Mesodermal cell (in vitro differentiated cells): ENCODE results near the gene SNRPD3. TPM values are rescaled to one million over a fixed set of nuclear protein-coding genes. Genes with fewer than 3 reads are reported as not detected.

Experiments used
- H3K27ac ChIP-seq: 2 replicates; pipeline ENCODE4 v1.7.0; 2013; ENCODE audit warnings: mild to moderate bottlenecking, low read depth, low read length, moderate library complexity; ENCODE audit not compliant: severe bottlenecking
- H3K36me3 ChIP-seq: 2 replicates; pipeline ENCODE4 v1.7.1; 2013; ENCODE audit warnings: mild to moderate bottlenecking, low read length, moderate library complexity; ENCODE audit not compliant: control insufficient read depth, insufficient read depth
- H3K4me1 ChIP-seq: one replicate; pipeline ENCODE4 v1.7.1; 2013; ENCODE audit warnings: mild to moderate bottlenecking, low read length; ENCODE audit not compliant: insufficient read depth, control insufficient read depth, poor library complexity, severe bottlenecking
- H3K4me3 ChIP-seq: 2 replicates; pipeline ENCODE4 v1.7.0; 2013; ENCODE audit warnings: low read length, control low read depth, mild to moderate bottlenecking; ENCODE audit not compliant: insufficient read depth, poor library complexity, severe bottlenecking; ENCODE audit errors: extremely low read depth
- H3K9me3 ChIP-seq: 2 replicates; pipeline ENCODE4 v1.7.1; 2013; ENCODE audit warnings: mild to moderate bottlenecking, low read length, moderate library complexity; ENCODE audit not compliant: control insufficient read depth
- WGBS, 2 experiments: methylation state at CpG; one replicate each; pipeline ENCODE4 v1.1.5; 2013; ENCODE audit warnings: missing lambda C conversion rate in 2 of 2; ENCODE audit not compliant: insufficient coverage in 2 of 2; 5-methylcytosine and 5-hydroxymethylcytosine counted together
- polyA plus RNA-seq, 2 experiments: library from polyadenylated mRNA; stranded (reverse); fragments of 50-300 nt; gene quantifications; one replicate each; pipeline ENCODE4 v1.2.3, GENCODE V29; 2013

The SNRPD3 gene
- polyA plus RNA-seq (2013, experiment 1 of 2): 166 TPM
- polyA plus RNA-seq (2013, experiment 2 of 2): 174 TPM

- Histone ChIP-seq H3K36me3 (peaks cover 49% of the 10 kb centered on the region), H3K9me3 (no peaks in the 10 kb centered on the region), H3K4me1 (peaks cover 24% of the 10 kb centered on the region), H3K27ac (peak within 1 kb of the TSS; percentile 91), H3K4me3 (peak within 1 kb of the TSS; percentile 94)
- 0% methylated on average over 44 to 54 of the region's 59 CpGs for WGBS, 2 experiments
Measured at GRCh38 chr22:24555165-24556039, at the start of gene SNRPD3. Gene SNRPD3 (plus strand): TSS chr22:24555999. CDS start chr22:24557675, 1,676 bp downstream.

GRCh38 chr22:24506802-24507438 is 48.9 kb upstream of the SNRPD3 start:
- no peak overlapping the region for H3K4me3 ChIP-seq

GRCh38 chr22:24507716-24508115 is 48.1 kb upstream of the SNRPD3 start:
- no peak overlapping the region for H3K27ac ChIP-seq
- H3K4me1 ChIP-seq: peaks cover 19% of the 10 kb centered on the region
- H3K9me3 ChIP-seq: no peaks in the 10 kb centered on the region
- H3K36me3 ChIP-seq: no peaks in the 10 kb centered on the region
- no peak overlapping the region for H3K4me3 ChIP-seq
- 32 to 61% methylated on average over 2 of the region's 7 CpGs for WGBS, 2 experiments

More at GRCh38 chr22:24506802-24507438, 48.9 kb upstream of the SNRPD3 start:
- WGBS, 2 experiments: 59 to 70% methylated on average over 3 to 4 of the region's 6 CpGs
- H3K27ac ChIP-seq: peak overlapping the region; percentile 25
- peaks cover 20% of the 10 kb centered on the region for H3K4me1 ChIP-seq
- no peaks in the 10 kb centered on the region for H3K9me3 ChIP-seq
- no peaks in the 10 kb centered on the region for H3K36me3 ChIP-seq

GRCh38 chr22:24510637-24511625 is 44.9 kb upstream of the SNRPD3 start:
- WGBS, 2 experiments: 71 to 78% methylated on average over 6 to 8 of the region's 10 CpGs
- Histone ChIP-seq H3K4me3 (no peak overlapping the region), H3K9me3 (no peaks in the 10 kb centered on the region)

GRCh38 chr22:24512043-24512442 is 43.8 kb upstream of the SNRPD3 start:
- Histone ChIP-seq H3K27ac (no peak overlapping the region), H3K9me3 (no peaks in the 10 kb centered on the region), H3K36me3 (no peaks in the 10 kb centered on the region), H3K4me3 (no peak overlapping the region), H3K4me1 (peaks cover 16% of the 10 kb centered on the region)
- 90 to 92% methylated on average over 2 of the region's 3 CpGs for WGBS, 2 experiments

More at GRCh38 chr22:24510637-24511625, 44.9 kb upstream of the SNRPD3 start:
- no peak overlapping the region for H3K27ac ChIP-seq
- no peaks in the 10 kb centered on the region for H3K36me3 ChIP-seq
- peaks cover 18% of the 10 kb centered on the region for H3K4me1 ChIP-seq

- Histone ChIP-seq H3K4me1 (peaks cover 7% of the 10 kb centered on the region), H3K9me3 (no peaks in the 10 kb centered on the region), H3K4me3 (no peak overlapping the region), H3K27ac (no peak overlapping the region), H3K36me3 (no peaks in the 10 kb centered on the region)
- WGBS, 2 experiments: 94 to 97% methylated on average over 4 to 6 of the region's 9 CpGs
Measured at GRCh38 chr22:24513378-24514240, 42.2 kb upstream of the SNRPD3 start.

- no peaks in the 10 kb centered on the region for H3K9me3 ChIP-seq
- 88 to 94% methylated on average over 10 to 14 of the region's 14 CpGs for WGBS, 2 experiments
- H3K27ac ChIP-seq: no peak overlapping the region
- H3K36me3 ChIP-seq: no peaks in the 10 kb centered on the region
- peaks cover 7% of the 10 kb centered on the region for H3K4me1 ChIP-seq
- no peak overlapping the region for H3K4me3 ChIP-seq
Measured at GRCh38 chr22:24514241-24515026, 41.4 kb upstream of the SNRPD3 start.

- WGBS, 2 experiments: 92 to 100% methylated on average over 7 to 8 of the region's 8 CpGs
- Histone ChIP-seq H3K4me3 (no peak overlapping the region), H3K9me3 (no peaks in the 10 kb centered on the region), H3K4me1 (peaks cover 7% of the 10 kb centered on the region), H3K36me3 (no peaks in the 10 kb centered on the region), H3K27ac (no peak overlapping the region)
Measured at GRCh38 chr22:24515027-24515338, 40.8 kb upstream of the SNRPD3 start.

GRCh38 chr22:24516301-24516737 is 39.5 kb upstream of the SNRPD3 start:
- WGBS, 2 experiments: 43 to 44% methylated on average over 1 to 3 of the region's 3 CpGs
- no peaks in the 10 kb centered on the region for H3K36me3 ChIP-seq
- H3K9me3 ChIP-seq: no peaks in the 10 kb centered on the region
- H3K4me1 ChIP-seq: peaks cover 7% of the 10 kb centered on the region
- no peak overlapping the region for H3K4me3 ChIP-seq
- no peak overlapping the region for H3K27ac ChIP-seq
